ENCODE data around the gene C3orf20.

The C3orf20 gene

DNA sequence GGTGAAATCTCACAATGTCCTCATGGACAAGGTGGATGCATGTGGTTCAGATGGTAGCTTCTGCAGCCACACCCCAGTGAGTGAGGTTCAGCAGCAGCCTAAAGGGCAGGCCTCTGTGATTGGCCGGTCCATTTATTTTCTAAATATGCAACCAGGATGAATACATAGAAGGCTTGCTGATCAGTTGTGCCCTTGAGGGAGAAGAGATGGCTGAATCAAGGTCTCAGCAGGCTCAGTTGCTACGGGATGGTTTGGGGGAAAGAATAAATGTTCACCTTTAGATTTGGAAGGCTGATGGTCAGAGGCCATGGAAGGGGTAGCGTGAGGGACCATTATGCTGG lies 90.1 kb downstream of the C3orf20 start:
- H3K27me3 ChIP-seq (ENCODE audit: control insufficient read depth, insufficient read depth, low read length): no peaks in the 10 kb centered on the region
- no peaks in the 10 kb centered on the region for H3K9me3 ChIP-seq (ENCODE audit: control insufficient read depth, low read length)
- H3K4me1 ChIP-seq (ENCODE audit: control insufficient read depth, insufficient read depth, low read length): no peaks in the 10 kb centered on the region
- no peak overlapping the region for H3K4me3 ChIP-seq (ENCODE audit: low read length)
- H3K9ac ChIP-seq (ENCODE audit: low read length): no peak overlapping the region
- H3K36me3 ChIP-seq (ENCODE audit: control insufficient read depth, insufficient read depth, low read length): no peaks in the 10 kb centered on the region

DNA sequence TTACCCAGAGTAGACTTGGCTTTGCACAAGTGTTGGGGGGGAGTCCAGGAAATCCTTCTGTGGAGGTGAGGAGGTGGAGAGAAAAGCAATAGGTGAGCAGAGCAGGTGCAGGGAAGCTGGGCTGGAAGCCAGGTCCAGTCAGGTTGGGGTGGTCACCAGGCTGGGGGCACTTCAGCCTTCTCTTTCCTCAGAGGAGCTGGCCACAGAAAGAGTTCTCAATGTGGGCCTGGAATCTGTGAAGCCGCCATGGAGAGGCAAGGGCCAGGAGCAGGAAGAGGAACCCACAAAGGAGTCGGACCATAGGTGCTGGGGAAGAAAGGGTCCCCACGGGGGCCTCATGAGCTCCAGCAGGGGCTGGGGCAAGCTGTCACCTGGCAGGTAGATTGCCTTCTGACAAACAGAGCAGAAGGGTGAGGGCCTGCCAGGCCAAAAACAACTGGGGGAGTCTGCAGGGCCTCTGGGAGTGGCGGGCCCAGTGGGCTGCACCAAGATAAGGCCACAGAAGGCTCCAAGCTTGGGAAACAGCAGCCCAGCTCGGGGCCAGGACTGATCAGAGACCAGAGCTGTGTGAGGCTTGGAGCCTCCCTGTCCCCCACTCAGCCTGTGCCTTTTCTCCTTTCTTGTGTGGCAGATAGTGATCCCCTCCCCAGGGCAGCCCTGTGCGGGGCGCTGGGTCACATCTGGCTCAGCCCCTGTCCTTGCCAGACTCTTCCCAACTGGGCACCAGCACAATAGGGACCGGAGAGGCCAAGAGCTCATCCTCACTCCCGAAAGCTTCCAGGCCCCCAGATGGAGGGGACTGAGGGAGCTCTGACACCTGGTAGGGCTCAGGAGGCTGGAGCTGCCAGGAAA lies 90.9 kb downstream of the C3orf20 start:
- no peaks in the 10 kb centered on the region for H3K36me3 ChIP-seq (ENCODE audit: control insufficient read depth, insufficient read depth, low read length)
- H3K4me1 ChIP-seq (ENCODE audit: control insufficient read depth, insufficient read depth, low read length): no peaks in the 10 kb centered on the region
- no peak overlapping the region for H3K9ac ChIP-seq (ENCODE audit: low read length)
- no peak overlapping the region for H3K4me3 ChIP-seq (ENCODE audit: low read length)
- no peaks in the 10 kb centered on the region for H3K27me3 ChIP-seq (ENCODE audit: control insufficient read depth, insufficient read depth, low read length)
- H3K9me3 ChIP-seq (ENCODE audit: control insufficient read depth, low read length): no peaks in the 10 kb centered on the region

DNA sequence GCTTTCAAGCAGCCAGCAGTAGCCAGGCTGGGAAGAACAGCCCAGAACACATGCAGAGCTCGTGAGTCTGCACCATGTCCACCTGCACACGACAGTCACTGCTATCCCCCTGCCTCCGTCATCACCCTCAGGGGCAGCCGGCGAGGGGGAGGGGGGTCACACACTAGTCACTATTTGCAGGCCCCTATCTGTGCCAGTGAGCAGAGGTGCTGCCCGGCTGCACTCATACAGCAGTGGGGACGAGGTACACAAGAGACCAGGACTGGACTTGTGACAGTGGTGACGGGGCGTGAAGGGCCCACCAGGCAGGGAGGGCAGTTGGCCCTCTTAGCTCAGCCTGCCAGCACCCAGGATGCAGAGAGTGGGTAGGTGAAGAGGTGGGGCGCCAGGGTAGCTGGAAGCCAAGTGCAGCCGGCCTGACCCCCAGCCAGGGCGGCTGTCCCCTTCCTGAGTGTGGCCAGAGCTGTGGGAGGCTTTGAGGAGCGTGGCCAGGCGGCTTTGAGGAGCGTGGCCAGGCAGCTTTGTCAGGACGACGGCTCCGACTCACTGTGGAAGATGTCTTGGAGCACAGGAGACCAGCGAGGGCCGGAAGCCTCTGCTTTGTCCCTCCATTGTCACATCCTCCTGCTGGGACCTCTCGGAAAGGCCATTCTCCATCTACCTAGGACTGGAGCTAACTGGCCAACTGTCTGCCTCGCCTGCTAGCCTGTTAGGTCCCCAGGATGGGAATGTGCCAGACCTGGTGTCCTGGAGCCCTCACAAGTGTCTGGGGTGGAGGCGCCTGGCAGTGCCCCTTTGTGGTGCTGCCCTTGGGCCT lies 91.7 kb downstream of the C3orf20 start:
- Histone ChIP-seq H3K4me3 (ENCODE audit: low read length) (no peak overlapping the region), H3K27me3 (ENCODE audit: control insufficient read depth, insufficient read depth, low read length) (no peaks in the 10 kb centered on the region), H3K36me3 (ENCODE audit: control insufficient read depth, insufficient read depth, low read length) (no peaks in the 10 kb centered on the region), H3K4me1 (ENCODE audit: control insufficient read depth, insufficient read depth, low read length) (no peaks in the 10 kb centered on the region), H3K9ac (ENCODE audit: low read length) (no peak overlapping the region), H3K9me3 (ENCODE audit: control insufficient read depth, low read length) (no peaks in the 10 kb centered on the region)

DNA sequence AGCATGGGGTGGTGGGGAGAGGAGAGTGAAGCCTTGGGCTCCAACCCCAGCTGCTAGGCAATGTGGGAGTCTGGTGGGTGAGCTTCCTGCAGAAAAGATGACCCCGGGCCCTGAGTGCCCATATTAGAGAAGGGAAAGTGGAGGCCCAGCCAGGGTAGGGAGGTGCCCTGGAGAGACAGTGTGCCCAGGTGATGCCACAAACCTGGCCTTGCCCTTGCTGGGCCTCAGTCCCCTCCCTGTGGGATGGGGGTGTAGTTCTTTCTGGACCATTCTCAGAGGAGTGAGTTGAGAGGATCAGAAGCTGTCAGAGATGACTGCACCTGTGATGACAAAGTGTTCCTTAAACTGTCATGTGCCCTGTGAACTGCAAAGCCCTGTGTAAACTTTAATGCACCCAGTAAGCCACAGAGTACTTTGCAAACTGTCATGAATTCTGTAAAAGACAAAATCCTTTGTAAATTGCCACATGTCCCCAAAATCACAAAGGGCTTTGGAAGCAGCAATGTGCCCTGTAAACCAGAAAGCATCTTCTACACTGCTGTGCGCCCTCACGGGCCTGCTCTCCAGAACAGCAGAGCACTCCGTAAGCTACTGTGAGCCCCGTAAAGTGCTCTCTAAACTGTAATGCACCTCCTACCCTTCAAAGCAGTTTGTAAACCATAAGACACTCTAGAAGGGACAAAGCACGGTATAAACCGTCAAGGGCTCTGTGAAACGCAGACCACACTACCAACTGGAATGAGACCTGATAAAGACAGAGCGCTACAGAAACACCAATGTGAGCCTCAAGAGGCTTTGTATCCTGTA lies 92.5 kb downstream of the C3orf20 start:
- Histone ChIP-seq H3K4me3 (ENCODE audit: low read length) (no peak overlapping the region), H3K36me3 (ENCODE audit: control insufficient read depth, insufficient read depth, low read length) (no peaks in the 10 kb centered on the region), H3K27me3 (ENCODE audit: control insufficient read depth, insufficient read depth, low read length) (no peaks in the 10 kb centered on the region), H3K4me1 (ENCODE audit: control insufficient read depth, insufficient read depth, low read length) (no peaks in the 10 kb centered on the region), H3K9ac (ENCODE audit: low read length) (no peak overlapping the region), H3K9me3 (ENCODE audit: control insufficient read depth, low read length) (no peaks in the 10 kb centered on the region)

DNA sequence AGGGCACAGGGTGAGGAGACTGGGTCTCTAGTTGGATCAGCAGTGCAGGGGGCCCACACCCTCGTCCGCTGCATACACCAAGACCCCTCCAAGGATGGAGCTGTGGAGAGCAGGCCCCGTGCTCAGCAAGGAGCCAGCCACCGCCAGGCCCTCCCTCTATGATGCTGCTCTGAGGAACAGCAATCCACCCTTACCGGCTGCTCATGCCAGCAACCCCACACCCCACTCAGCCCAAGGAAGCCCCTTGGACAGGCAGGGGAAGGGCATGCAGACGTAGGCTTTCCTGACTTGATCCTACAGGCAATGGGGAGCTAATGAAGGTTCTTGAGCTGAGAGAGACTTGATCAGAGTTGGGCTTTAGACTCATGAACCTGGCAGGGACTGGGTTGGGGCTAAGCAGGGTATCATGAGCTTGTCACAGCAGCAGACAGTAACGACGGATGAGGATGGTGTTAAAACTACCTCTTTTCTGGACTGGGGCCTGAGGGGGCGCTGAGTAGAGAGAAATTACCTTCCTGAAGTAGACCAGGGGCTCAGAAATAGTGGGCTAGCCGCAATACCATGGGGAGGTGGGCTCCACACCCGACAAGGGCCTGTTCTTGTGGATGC lies 93.3 kb downstream of the C3orf20 start:
- H3K27me3 ChIP-seq (ENCODE audit: control insufficient read depth, insufficient read depth, low read length): no peaks in the 10 kb centered on the region
- no peak overlapping the region for H3K9ac ChIP-seq (ENCODE audit: low read length)
- H3K4me1 ChIP-seq (ENCODE audit: control insufficient read depth, insufficient read depth, low read length): no peaks in the 10 kb centered on the region
- no peak overlapping the region for H3K4me3 ChIP-seq (ENCODE audit: low read length)
- H3K36me3 ChIP-seq (ENCODE audit: control insufficient read depth, insufficient read depth, low read length): no peaks in the 10 kb centered on the region
- no peaks in the 10 kb centered on the region for H3K9me3 ChIP-seq (ENCODE audit: control insufficient read depth, low read length)

DNA sequence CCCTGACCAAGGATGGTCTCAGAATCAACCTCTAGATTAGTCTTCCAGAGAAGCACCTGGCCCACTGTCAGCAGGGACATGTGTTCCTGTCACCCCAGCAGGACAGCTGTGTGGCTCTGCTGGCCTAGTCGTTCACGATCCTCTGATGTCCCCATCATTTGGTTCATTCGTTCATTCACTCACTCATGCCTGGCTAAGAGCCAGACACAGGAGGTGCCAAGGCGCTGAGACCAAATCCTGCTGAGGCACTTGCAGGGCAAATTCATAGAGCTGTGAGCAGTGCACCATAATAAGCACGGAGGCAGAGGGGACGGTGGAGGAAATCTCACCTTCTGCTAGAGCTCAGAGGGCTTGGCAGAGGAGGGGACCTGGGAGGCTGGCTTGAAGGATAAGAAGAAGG lies 93.9 kb downstream of the C3orf20 start:
- no peak overlapping the region for H3K4me3 ChIP-seq (ENCODE audit: low read length)
- H3K27me3 ChIP-seq (ENCODE audit: control insufficient read depth, insufficient read depth, low read length): no peaks in the 10 kb centered on the region
- no peaks in the 10 kb centered on the region for H3K9me3 ChIP-seq (ENCODE audit: control insufficient read depth, low read length)
- no peak overlapping the region for H3K9ac ChIP-seq (ENCODE audit: low read length)
- H3K4me1 ChIP-seq (ENCODE audit: control insufficient read depth, insufficient read depth, low read length): no peaks in the 10 kb centered on the region
- no peaks in the 10 kb centered on the region for H3K36me3 ChIP-seq (ENCODE audit: control insufficient read depth, insufficient read depth, low read length)

DNA sequence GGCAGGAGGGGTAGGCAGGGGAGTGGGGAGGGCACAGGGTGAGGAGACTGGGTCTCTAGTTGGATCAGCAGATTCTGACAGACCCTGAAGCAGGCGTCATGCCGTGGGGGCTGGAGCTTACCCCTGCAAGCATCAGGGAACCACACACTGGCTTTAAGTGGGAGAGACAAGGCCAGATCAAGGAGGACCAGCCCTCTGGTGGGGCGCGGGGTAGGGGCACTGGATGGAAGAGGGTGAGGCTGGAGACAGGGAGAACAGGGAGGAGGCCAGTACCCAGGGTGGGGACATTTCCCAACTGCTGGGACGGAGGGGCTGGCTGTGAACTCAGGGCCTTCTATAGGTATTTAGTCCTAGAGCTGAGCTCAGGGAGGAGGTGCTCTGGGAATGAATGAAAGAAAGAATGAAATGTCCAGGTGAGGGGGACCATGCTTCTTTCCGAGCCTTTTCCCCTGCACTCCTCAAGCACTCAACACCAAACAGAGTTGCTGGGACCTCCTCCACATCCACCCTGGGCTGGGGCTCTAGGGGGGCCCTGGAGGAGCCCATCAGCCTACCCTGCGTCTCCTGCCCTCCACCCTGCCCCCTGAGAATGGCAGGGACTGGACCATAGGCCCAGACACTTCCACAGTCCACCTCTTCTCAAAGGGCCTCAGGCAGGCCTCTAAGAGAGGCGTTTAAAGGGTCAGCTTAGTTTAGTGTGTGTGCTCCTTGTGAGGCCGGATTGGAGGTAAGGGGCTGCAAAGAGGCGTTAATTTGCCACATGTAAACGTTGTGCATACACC lies 94.8 kb downstream of the C3orf20 start:
- no peaks in the 10 kb centered on the region for H3K27me3 ChIP-seq (ENCODE audit: control insufficient read depth, insufficient read depth, low read length)
- H3K4me3 ChIP-seq (ENCODE audit: low read length): no peak overlapping the region
- no peak overlapping the region for H3K9ac ChIP-seq (ENCODE audit: low read length)
- H3K4me1 ChIP-seq (ENCODE audit: control insufficient read depth, insufficient read depth, low read length): no peaks in the 10 kb centered on the region
- H3K9me3 ChIP-seq (ENCODE audit: control insufficient read depth, low read length): no peaks in the 10 kb centered on the region
- H3K36me3 ChIP-seq (ENCODE audit: control insufficient read depth, insufficient read depth, low read length): no peaks in the 10 kb centered on the region

DNA sequence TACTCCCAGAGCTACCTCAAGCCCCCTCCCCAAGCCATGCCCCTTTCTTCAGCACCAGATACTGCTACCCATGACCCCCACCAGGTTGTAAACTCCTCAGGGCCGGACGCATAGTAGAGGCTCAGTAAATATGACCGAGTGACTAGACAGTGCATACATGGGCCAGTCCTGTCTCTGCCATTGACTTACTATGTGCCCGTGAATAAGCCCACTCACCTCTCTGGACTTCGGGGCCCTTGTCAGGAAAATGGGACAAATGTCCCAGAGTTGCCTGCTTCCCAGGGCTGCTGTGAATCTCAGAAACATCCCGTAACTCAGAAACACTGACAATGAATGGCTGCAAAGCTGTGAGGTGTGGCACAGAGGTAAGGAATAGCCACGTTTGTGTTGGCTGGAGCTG lies 95.7 kb downstream of the C3orf20 start:
- Histone ChIP-seq H3K4me3 (ENCODE audit: low read length) (no peak overlapping the region), H3K9ac (ENCODE audit: low read length) (no peak overlapping the region), H3K4me1 (ENCODE audit: control insufficient read depth, insufficient read depth, low read length) (no peaks in the 10 kb centered on the region), H3K36me3 (ENCODE audit: control insufficient read depth, insufficient read depth, low read length) (no peaks in the 10 kb centered on the region), H3K9me3 (ENCODE audit: control insufficient read depth, low read length) (no peaks in the 10 kb centered on the region), H3K27me3 (ENCODE audit: control insufficient read depth, insufficient read depth, low read length) (no peaks in the 10 kb centered on the region)

DNA sequence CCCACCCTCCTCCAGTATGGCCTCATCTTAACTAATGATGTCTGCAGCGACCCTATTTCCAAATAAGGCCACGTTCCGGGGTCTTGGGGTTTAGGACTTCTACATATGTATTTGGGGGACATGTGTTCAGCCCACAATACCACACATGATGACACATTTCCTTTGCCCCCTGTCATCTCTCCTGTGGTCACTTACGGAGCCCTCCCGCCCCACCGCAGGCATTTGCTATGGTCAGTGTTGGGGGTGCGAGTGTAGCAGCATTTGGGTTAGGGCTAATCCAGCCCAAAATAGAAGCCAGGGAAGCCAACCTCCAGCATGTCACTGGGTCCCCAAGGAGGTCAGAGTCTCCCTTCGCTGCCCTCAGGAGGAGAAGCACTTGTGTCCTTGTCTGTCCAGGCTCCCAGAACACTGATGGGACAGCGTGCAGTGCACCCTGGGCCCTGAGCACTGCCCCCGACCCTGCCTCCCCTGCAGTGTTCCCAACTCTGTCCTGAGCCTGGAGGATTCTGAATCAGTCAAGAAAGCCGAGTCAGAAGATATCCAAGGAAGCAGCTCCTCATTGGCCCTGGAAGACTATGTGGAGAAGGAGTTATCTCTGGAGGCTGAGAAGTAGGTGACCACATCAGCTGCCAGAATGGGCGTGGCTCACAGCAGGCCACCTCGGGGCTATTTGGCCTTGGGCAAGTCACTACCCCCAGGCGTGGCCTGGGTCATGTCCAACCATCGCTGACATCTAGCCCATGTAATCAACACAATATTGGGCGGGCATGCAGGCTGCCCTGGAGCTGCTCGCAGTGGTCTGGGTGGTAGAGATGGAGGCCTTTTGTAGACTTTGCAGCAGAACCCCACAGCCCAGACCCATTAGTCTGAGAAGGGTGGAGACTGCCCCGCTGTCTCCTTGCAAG lies 96.9 kb downstream of the C3orf20 start:
- H3K36me3 ChIP-seq (ENCODE audit: control insufficient read depth, insufficient read depth, low read length): no peaks in the 10 kb centered on the region
- no peak overlapping the region for H3K4me3 ChIP-seq (ENCODE audit: low read length)

DNA sequence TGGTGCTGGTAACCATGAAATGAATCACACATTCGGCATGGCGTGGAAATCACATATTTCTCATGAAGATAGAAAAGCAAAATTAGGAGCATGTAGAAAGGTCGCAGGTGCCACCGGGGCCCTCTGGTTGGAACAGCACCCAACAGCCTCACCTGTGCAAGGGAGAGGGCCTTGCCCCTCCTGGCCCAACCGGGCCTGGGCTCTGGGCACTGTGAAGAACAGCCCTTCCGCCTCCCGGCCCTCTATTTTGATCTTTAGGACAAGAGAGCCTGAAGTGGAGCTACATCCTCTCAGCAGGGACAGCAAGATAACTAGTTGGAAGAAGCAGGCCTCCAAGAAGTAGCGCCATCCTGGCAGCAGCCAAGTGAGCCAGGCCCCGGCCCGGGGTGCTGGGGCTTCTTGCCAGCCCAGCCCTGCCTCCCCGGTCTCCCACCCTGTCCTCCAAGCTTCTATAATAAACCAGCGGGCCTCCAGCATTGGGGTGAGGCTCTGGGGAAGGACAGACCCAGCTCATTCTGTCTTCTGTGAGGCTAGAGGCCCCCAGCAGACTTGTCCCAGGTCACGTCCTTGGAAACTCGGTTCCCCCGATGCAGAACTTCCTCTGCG lies 97.7 kb downstream of the C3orf20 start:
- no peaks in the 10 kb centered on the region for H3K4me1 ChIP-seq (ENCODE audit: control insufficient read depth, insufficient read depth, low read length)
- no peak overlapping the region for H3K4me3 ChIP-seq (ENCODE audit: low read length)
- no peaks in the 10 kb centered on the region for H3K9me3 ChIP-seq (ENCODE audit: control insufficient read depth, low read length)
- H3K36me3 ChIP-seq (ENCODE audit: control insufficient read depth, insufficient read depth, low read length): no peaks in the 10 kb centered on the region
- no peaks in the 10 kb centered on the region for H3K27me3 ChIP-seq (ENCODE audit: control insufficient read depth, insufficient read depth, low read length)
- no peak overlapping the region for H3K9ac ChIP-seq (ENCODE audit: low read length)

More for the DNA sequence above, 96.9 kb downstream of the C3orf20 start:
- Histone ChIP-seq H3K27me3 (ENCODE audit: control insufficient read depth, insufficient read depth, low read length) (no peaks in the 10 kb centered on the region), H3K9ac (ENCODE audit: low read length) (no peak overlapping the region), H3K9me3 (ENCODE audit: control insufficient read depth, low read length) (no peaks in the 10 kb centered on the region), H3K4me1 (ENCODE audit: control insufficient read depth, insufficient read depth, low read length) (no peaks in the 10 kb centered on the region)

Data from mucosa of stomach (tissue), 1 donor.